Liver (tissue), 2 donors: ENCODE data around the gene HMHB1.

Experiments used
- ATF3 ChIP-seq: IDR thresholded peaks from 2 replicates; pipeline ENCODE4 v1.6.1; 2016; ENCODE audit warnings: antibody characterized with exemption
- GABPA ChIP-seq, 2 donors: IDR thresholded peaks in 1 of 2; conservative IDR thresholded peaks in 1 of 2; 2 replicates each; pipeline ENCODE4 v1.6.1; 2016; ENCODE audit warnings: antibody characterized with exemption in 2 of 2, mild to moderate bottlenecking in 1 of 2, moderate library complexity in 1 of 2
- RAD21 ChIP-seq, 2 donors: IDR thresholded peaks; 2 replicates each; pipeline ENCODE4 v1.6.1; 2016; ENCODE audit warnings: antibody characterized with exemption in 2 of 2, mild to moderate bottlenecking in 2 of 2
- YY1 ChIP-seq: IDR thresholded peaks from 2 replicates; pipeline ENCODE4 v1.6.1; 2016; ENCODE audit warnings: antibody characterized with exemption, mild to moderate bottlenecking
- donor health status: healthy.

GRCh38 chr5:143790457-143791112 lies 21.4 kb upstream of the HMHB1 start:
- TF ChIP-seq YY1 (no peak), ATF3 (no peak), GABPA (IDR thresholded peaks at IDR 0.05 in 1 of 2, conservative IDR thresholded peaks at IDR 0.05 in 1 of 2) (no peak), RAD21 (IDR thresholded peaks at IDR 0.05) (no peak)
